ENCODE measurements around the gene PLOD3.

The PLOD3 gene

DNA sequence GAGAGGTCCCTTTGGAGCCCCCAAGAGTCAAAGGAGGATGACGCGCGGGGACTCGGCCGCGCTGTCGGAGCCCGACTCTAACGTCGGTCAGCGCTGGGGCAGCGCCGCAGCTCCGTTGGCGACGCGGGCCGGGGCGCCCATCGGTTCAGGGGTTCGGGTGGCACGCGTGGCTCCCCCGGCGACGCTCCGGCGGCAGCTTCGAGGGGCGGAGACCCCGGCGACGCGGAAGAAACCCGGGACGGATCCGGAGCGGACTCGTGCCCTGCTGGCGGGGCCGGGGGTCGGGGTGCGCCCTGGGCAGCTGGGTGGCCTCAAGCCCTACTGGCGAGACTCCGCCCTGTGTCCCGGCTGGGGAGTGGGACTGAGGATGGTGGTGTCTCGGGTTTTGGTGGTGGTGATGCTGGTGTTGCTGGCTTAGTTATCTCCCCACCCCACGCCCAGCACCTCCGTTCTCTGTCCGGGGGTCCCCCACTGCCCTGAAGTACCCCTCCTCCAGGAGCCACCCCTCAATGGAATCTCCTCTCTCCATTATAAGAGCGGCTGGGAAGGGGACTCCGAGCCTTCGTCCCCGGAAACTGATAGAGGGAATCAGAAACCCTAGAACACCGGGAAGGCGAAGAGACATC is 37.1 kb downstream of the PLOD3 start, which contains the start of gene NAT16:
NAT16 (minus strand) TSS at position 164 of the 626 bp plus-strand sequence. CDS start 5,486 bp downstream, outside the sequence.
- DNase-seq (ENCODE audit: low spot score): no peak

DNA sequence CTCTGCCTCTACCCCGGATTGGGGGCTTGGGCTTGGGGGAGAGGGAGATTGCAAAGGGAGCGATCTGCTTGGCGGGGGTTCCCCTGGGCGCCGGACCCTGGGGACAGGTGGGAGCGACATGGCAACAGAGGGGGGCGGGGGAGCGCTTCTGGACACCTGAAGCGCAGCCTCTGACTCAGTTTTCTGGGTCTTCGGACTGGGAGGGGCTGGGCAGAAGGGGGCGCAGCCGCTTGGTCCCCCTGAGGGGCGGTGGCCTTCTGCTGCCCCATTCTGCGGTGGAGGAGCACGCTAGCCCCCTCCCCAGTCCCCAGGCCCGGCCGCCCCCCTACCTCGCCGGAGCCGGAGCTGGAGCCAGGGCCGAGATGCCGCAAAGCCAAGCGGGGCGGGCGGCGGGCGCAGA is 37.7 kb downstream of the PLOD3 start:
- no peak for DNase-seq (ENCODE audit: low spot score)

DNA sequence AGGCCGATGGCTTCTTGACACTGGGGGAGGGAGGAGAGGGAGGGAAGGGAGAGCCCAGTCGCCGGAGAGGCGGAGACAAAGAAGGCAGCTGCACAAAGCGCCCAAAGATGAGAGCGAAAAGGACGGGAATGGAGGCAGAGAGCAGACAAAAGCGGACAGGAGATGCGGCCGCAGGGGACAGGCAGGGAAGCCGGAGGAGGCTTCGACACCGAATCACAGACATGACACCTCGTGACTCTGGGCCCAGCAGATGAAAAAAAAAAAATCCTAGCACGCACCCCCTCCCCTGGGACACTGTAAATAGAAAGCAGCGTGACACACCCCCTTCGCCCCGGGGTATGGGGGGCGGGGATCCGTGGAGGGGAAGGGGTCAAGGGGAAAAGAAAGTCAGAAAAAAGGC is 38.3 kb downstream of the PLOD3 start:
- DNase-seq (ENCODE audit: low spot score): no peak

DNA sequence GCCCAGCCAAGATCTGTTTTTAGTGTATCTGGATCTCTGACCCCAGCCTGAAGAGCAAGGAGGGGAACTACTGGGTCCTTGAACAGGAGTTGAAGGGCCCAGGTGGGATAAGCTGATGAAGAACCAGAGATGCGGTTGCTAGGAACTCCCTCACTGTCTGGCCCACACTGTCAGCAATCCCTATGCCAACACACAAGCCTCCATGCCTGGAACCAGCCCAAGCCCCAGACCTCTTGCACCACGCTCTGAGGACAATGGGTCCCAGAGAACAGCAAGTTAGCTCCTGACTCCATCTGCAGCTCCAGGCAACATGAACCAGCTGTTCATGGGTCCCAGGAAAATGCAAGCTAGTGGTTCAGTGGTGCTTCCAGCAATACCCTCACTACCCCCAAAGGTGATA is 39.7 kb downstream of the PLOD3 start:
- DNase-seq (ENCODE audit: low spot score): no peak

DNA sequence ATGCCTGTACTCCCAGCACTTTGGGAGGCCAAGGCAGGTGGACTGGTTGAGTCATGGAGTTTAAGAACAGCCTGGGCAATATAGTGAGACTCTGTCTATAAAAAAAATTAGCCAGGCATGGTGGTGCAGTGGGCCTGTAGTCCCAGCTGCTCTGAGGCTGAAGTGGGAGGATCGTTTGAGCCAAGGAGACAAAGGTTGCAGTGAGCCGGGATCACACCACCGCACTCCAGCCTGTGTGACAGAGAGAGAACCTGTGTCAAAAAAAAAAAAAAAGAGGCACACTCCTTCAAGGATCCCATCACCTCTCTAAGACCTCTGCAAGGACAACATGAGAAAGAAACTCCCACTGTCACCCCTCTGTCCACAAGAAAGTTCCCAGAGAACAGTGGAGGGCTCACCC is 41.7 kb downstream of the PLOD3 start:
- no peak for DNase-seq (ENCODE audit: low spot score)

DNA sequence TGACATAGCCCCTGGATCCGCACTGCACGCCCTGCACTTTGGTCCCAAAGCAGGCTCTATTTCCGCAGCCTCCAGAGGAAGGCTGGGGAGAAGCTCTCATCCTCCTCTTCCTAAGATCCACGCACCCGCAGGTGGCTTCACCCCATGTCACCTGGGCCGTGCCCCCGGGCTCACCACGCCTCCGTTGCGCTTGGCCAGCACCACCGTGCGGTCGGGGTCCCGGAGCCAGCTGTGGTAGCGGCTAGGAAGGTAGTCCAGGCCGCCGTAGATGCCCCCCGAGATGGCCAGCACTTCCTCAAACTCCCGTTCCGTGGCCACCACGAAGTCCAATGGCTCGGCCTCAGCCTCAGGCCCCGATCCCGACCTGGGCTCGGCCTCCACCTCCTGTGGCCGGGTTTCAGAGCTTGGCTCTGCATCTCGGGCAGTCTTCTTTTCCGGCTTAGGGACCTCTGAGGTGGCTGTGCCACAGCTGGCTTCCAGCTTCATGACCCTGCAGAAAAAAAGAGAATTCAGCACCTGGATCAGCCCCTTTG is 43.0 kb downstream of the PLOD3 start:
- DNase-seq (ENCODE audit: low spot score): no peak

DNA sequence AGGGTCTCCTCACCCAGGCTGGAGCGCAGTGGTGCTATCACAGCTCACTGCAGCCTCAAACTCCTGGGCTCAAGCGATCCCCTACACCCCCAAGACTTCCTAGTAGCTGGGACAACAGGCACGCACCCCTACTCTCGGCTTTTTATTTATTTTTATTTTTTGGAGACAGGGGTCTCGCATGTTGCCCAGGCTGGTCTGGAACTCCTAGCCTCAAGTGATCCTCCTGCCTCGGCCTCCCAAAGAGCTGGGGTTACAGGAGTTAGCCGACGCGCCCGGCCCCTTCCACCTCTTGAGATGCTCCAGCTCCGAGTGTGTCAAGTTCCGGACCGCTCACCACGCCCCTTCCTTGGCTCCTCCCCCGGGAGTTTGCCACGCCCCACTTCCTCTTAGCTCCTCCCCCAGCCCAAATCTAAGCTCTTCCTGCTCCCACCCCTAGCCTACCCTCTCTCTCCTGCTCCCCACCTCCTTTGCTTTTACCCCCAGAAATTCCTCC is 43.6 kb downstream of the PLOD3 start:
- no peak for DNase-seq (ENCODE audit: low spot score)

DNA sequence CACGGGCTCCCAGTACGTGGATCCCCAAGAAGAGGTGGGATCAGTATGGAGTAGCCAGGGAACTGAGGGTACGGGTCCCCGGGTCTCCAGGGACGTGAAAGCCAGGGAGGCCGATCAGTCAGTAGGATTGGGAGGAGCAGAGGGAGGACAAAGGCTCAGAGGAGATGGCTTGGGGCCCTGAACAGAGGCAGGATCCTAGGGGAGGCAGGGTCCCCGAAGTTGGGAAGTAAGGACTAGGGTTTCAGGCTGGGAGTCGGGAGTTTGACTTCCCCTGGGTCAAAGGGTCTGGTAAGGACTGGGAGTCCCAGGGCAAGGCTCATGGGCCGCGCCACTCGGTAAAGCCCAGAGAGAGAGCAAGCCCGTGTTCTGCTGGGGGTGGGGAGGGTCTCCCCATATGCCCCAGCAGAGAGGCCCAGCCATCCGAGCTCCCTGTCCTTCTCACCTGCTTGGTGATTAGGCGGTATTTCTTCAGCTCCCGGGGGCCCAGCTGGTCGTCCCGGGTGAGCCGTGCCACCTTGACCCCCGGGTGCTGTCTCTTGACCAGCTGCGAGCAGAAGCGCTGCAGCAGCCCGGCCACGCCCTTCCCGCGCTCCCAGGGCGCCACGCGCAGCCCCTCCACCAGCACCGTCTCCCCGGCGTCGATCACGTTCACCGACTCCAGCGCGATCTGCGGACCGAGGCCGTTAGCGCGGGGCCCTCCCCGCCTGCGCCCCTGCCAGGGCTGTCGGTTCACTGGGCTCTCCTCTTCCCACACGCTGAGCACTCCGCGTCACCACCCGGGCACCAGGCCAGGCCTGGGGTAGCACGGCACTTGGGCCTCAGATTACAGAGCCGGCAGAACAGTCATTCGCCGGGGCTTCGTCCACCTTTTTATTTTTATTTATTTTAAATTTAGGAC is 44.3 kb downstream of the PLOD3 start:
- no peak for DNase-seq (ENCODE audit: low spot score)

DNA sequence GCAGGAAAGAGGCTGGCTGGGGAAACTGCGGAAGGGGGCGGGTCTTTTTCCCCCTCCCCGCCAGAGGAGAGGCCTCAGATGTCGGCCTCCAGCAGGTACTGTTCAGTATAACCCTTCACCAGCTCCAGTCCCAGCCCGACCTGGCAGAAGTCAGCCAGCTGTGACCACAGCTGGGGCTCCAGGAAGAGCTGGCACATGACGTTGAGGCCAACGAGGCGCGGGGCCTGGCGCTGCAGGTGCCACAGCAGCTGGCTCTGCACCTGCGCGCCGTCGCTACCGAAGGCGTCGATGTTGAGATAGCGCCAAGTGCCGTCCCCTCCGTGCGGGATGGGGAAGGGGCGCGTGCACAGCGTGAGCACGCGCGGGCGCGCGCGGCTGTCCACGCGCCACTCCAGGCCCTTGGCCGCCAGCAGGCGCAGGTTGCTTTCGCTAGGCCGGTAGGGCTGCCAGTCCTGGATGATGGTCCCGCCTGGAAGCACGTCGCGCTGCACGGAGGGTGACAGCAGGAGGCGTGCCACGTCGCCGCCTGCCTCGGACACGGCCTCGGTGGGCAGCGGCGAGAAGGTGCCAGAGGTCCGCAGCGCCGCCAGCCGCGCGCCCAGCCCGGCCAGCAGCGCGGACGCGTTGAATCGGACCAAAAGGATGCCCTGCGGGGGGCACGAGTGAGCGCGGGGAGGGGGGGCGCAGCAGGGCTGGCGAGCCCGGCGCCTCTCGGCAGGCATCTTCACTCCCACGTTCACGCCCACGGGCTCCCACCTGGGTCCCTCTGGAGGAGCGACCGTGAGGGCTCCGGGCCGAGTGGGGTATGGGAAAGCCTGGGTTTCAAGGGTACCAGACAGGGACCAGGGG is 45.2 kb downstream of the PLOD3 start:
- no peak for DNase-seq (ENCODE audit: low spot score)

DNA sequence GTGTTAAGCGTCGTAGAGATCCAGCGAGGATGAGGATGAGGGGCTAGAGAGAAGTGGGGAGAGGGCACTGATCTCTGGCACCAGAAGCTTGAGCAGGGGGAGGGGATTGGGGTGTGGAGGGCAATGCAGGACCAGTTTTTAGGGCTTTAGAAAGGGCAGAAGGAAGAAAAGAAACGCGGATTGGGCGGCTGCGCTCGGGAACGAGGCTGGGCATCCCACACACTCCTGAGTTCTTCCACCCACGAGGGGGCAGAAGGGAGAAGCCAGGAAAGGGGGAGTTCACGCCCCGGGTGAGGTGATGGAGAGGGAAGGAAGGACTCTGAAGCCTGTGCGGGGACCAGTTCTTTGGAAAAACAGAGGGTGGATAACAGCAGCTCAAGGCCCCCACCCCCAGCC is 45.9 kb downstream of the PLOD3 start:
- DNase-seq (ENCODE audit: low spot score): no peak

DNA sequence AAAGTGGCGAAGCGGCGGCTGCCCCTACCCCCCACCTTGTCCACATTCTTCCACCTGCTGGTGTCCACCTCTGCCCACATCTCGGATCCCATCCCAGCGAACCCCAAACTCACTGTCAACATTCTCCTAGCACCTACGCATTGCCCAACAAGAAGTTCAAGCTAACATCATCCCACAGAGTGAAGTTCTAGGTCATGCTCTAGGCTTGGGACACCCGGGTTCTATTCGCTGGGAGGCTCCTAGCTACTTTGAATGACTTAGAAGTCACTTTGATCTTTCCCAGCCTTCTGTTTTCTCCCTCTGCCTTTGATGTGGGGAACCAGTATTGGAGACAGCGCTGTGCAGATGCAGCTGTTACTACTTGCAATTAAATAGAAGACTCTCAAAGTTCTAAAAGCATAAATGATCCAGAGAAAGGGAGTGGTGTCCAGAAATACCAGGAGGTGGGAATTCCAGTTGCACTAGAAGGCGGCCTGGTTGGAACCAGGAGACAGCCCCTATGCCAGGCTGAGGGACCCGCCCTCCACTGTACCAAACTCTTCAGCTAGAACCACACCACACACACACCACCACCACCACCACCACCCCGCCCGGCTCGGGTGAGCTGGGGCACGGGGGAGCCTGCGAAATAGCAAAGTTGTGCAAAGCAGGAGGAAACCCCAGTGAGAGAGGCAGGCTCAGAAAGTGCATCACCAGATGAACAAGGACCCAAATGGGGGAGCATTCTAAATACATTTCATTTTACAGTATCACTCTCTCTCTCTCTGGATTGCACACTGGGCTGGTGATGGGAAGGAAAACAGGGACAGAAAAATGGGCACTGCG is 46.6 kb downstream of the PLOD3 start:
- no peak for DNase-seq (ENCODE audit: low spot score)

DNA sequence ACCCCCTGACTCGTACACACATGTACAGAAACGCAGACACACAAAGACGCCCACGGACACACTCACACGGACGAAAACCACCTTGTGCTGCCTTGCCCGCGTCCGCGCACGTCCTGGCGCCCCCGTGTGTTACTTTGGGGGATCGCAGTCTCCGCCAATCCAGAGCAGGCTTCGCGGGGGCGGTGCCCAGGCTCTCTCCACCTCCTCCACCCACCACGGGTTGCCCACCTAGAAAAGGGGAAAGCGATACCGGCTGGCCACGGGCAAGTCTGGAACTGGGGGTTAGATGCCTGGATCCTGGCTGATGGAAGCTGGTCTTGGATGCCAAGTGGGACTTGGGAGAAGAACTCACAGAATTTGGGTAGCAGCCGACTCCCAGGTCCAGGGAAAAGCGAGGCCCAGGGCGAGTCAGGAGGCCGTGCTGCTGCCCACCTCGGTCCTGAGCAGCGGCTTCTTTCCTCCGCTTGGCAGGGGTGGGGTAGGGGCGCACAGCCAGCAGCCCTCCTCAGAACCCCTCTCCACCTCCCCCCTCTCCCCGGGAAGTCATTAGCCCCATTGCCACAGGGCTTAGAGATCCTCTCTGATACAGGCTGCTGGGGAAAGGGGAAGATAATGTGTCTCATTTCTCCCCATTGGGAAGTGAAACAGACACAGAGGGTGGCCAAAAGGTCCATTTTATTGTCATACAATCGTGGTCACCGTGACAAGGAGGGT is 47.4 kb downstream of the PLOD3 start:
- DNase-seq (ENCODE audit: low spot score): no peak

DNA sequence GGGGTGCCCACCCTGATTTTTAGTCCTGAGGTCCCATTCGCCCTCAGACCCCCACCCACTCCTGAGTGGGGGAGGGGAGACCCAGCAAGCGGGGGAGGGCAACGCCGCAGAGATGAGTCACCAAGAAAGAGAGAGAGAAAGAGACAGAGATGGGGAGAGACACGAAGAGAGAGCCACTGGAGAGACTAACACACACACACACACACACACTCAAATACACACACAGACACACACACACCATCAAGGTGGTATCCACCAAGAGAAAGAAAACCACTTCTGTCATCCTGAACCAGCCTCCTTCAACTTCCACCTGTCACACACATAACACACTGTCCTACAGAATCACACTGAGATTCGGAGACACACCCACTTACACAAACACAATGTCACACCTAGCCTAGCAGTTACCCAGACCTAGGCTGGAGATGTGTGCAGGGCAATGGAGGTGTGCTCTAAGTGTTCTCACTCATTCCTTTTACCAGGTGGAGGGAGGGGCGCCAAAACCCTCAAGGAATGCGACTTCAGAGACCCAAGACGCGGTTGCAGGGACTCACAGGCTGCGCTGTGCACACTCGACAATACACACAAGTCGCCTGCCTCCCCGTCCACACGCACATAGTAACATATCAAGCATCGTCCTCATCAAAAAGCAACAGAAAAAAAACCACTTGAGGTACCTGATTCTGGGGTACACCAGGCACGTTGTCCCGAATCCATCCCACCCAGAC is 48.1 kb downstream of the PLOD3 start:
- no peak for DNase-seq (ENCODE audit: low spot score)

DNA sequence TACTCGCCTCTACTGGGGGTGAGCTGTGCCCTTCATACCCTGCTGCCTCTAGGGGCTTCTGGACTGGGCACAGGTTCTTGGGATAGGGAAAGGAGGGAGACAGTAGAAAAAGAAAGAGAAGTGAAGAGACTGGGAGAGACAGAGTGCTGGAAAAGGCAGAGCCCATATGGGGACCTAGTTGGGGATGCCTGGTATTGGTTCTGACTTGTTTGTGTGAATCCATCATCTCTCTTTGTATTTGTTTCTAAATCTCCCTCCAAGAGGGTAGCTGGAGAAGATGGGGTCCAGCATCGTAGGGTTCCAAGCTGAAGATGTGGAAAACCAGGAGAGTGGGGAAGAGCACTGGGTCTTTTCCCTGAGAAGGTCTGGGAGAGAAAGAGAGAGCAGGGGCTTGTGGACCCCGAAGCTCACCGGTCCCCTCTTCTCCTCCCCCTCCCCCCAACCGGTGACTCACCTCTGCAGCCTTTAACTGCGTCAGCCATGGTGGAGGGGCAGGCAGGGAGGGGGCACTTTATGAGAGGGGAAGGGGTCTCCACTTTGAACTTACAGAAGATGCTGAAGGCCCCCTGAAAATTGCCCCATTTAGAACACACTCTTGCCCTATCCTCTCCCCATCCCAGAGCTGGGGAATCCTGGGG is 48.9 kb downstream of the PLOD3 start:
- DNase-seq (ENCODE audit: low spot score): no peak

DNA sequence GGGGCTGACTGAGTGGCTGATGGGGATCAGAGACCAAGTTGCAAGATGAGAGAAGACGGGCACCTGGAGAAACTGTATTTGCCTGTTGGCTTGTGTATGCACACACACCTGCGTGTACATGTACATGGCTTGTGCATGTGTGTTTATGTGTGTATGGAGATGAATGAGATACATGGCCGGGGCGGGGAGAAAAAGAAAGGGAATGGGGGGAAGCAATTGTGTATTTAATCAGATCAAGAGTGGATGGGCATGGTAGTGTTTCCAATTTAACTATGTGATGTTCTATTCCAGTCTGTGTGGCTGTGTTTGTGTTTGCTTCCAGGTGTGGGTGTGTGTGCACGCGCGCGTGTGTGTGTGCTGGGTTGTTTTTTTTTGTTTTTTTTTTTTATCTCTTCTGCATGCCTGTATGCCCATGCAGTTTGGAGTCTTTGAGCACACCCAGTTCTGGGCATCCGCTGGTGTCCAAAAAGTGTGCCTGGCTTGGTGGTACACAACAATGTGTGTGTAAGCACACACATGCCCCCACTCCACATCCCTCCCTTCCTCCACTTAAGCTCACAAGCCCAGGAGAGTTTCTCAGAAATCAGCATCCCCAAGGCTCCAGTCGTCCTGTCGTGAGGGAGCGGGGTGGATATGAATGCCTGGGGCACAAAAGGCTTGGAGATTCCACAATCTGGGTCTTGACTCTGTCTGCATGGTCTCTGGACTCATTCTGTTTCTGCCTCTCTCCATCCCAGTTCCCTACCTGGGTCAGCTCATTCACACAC is 49.6 kb downstream of the PLOD3 start:
- DNase-seq (ENCODE audit: low spot score): no peak

DNA sequence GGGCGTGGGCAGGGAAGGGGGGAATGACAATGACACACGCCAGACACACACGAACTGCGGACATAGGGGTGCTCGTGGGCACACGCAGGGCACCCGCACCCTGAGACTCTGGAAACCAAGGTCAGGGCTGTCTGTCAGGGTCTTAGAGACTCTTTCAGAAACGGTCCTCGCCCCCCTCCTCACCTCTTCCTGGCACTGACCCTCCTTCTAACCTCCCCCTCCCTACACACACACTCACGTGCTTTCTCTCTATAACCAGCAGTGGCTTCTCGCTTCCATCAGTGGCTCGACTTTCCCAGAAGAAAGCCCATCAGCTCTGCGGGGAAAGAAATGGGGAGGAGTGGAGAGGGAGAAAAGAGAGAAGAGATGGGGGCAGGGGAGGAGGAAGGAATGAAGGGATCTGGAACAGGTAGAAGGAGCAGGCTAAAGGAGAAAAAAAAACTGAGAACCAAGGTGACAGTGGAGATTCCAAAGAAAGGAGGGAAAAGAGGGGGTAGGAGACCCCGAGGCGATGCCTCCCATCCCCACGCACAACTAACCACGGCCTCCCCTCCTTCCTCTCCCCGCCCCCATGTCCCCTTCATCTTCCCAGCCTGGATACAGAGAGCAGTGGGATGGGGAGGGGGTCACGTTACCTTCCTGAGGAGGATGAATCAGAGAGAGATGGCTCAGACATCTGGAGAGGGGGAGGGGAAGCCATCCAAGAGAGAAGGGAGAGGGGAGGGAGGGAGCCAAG is 50.3 kb downstream of the PLOD3 start:
- no peak for DNase-seq (ENCODE audit: low spot score)

DNA sequence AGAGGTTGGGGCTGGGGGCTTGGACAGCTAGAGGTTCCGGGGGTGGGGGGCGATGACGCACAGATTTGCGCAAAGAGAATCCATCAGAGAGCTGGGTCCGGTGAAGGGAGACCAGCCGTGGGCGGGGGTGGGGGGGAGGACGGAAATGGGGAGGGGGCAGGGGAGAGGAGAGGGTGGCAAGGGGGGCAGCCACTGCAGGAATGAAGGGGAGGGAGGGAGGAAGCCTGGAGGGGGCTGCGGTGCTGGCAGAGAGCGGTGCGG is 50.8 kb downstream of the PLOD3 start:
- DNase-seq (ENCODE audit: low spot score): no peak

DNA sequence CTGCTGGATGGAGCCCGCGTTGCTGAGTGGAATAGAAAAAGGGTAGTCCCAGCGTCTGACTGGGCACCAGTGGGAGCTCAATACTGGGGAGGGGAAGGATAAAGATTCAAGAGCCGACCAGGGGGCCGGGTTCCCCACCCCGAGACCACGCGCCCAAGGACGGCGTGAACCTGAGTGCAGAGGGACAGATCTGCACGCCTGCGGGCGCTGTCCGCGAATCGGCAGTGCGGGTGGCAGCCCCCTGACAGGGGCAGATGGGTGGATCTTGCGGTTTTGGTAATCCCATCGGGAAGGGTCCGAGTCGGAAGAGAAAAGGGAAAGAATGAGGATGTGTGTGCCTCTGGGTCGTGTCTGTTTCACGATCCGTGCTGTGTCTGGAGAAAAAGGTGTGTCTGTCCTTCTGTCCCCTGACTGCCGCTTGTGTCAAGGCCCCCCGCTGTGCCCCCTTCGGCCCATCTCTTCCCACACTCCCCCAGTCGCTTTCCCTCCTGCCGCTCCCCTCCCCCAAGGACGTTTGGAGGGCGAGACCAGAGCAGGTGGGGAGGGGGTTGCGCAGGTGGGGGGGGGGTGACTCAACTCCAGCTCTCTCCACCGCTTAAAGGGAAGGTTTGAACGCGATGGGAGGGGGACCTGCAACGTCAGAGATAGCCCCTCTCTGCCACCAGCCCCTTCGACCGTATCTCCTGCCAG is 51.3 kb downstream of the PLOD3 start:
- no peak for DNase-seq (ENCODE audit: low spot score)
